Body of pancreas (tissue), 4 donors: Measurements from ENCODE around the gene CRYZ.

Experiments
- POLR2A ChIP-seq, 3 donors: fragments of 450-650 bp; IDR thresholded peaks; one replicate each; pipeline ENCODE4 v1.6.1; 2016; ENCODE audit warnings: antibody characterized with exemption in 3 of 3, mild to moderate bottlenecking in 2 of 3
- TF ChIP-seq, protein P1 (sequence below), 7 experiments: fragments of 450-650 bp in 4 of 7; fragments of 200-600 bp in 3 of 7; sonication (generic) in 3 of 7; IDR thresholded peaks; one replicate each; pipeline ENCODE4 v1.5.1; 2016 to 2019; ENCODE audit warnings: antibody characterized with exemption in 7 of 7

DNA sequence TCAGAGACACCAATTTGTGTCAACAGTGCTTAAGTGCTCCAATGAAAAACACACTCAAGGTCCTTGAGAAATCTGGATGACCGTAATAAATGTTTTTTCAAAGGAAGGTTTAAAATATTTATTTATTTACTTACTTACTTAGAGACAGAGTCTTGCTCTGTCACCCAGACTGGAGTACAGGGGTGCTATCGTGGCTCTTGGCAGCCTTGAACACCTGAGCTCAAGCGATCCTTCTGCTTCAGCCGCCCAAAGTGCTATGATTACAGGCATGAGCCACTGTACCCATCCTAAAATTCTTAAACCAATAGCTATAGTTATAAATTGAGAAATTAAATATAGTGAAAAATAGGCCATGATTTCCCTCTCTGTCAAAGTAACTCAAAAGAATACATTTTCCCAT, 41.9 kb downstream of the CRYZ start:
- TF ChIP-seq, protein P1, sequence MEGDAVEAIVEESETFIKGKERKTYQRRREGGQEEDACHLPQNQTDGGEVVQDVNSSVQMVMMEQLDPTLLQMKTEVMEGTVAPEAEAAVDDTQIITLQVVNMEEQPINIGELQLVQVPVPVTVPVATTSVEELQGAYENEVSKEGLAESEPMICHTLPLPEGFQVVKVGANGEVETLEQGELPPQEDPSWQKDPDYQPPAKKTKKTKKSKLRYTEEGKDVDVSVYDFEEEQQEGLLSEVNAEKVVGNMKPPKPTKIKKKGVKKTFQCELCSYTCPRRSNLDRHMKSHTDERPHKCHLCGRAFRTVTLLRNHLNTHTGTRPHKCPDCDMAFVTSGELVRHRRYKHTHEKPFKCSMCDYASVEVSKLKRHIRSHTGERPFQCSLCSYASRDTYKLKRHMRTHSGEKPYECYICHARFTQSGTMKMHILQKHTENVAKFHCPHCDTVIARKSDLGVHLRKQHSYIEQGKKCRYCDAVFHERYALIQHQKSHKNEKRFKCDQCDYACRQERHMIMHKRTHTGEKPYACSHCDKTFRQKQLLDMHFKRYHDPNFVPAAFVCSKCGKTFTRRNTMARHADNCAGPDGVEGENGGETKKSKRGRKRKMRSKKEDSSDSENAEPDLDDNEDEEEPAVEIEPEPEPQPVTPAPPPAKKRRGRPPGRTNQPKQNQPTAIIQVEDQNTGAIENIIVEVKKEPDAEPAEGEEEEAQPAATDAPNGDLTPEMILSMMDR (IDR thresholded peaks at IDR 0.05), result no peak
- no peak for TF ChIP-seq POLR2A (IDR thresholded peaks at IDR 0.05)
